ENCODE results near the gene KIAA1328. TPM values are rescaled to one million over a fixed set of nuclear protein-coding genes. Genes with fewer than 3 reads are reported as not detected.

The KIAA1328 gene
- total RNA-seq (10 to 100 TPM; 10.4 to 21.7 (median 11.1) TPM), polyA plus RNA-seq (1 to 10 TPM; 1.9 to 2.3 (median 2.1) TPM)
- long read RNA-seq, donor 1, partial matches to known transcripts = 0 of 1 reads
- long read RNA-seq, donor 1, other reads (novel, unspliced or antisense) = 0 of 1 reads
- long read RNA-seq, donor 2, partial matches to known transcripts = 0 of 1 reads
- long read RNA-seq, donor 2, other reads (novel, unspliced or antisense) = 0 of 1 reads
- long read RNA-seq, donor 3, full-length matches to known transcripts = 1 of 1 reads
- long read RNA-seq, donor 3, partial matches to known transcripts = 0 of 1 reads
- long read RNA-seq, donor 3, other reads (novel, unspliced or antisense) = 0 of 1 reads
- long read RNA-seq, donor 4 = 0 reads
- long read RNA-seq, donor 5, partial matches to known transcripts = 0 of 2 reads
- long read RNA-seq, donor 5, other reads (novel, unspliced or antisense) = 0 of 2 reads
- long read RNA-seq, donor 6, partial matches to known transcripts = 16 of 17 reads
- long read RNA-seq, donor 6, other reads (novel, unspliced or antisense) = 0 of 17 reads
- long read RNA-seq, donor 7, full-length matches to known transcripts = 1 of 1 reads
- long read RNA-seq, donor 7, partial matches to known transcripts = 0 of 1 reads
- long read RNA-seq, donor 7, other reads (novel, unspliced or antisense) = 0 of 1 reads
- long read RNA-seq, donor 8, partial matches to known transcripts = 0 of 1 reads
- long read RNA-seq, donor 8, other reads (novel, unspliced or antisense) = 0 of 1 reads
- long read RNA-seq, donor 9, partial matches to known transcripts = 0 of 9 reads
- long read RNA-seq, donor 9, other reads (novel, unspliced or antisense) = 7 of 9 reads
- long read RNA-seq, donor 10 = 0 reads

DNA sequence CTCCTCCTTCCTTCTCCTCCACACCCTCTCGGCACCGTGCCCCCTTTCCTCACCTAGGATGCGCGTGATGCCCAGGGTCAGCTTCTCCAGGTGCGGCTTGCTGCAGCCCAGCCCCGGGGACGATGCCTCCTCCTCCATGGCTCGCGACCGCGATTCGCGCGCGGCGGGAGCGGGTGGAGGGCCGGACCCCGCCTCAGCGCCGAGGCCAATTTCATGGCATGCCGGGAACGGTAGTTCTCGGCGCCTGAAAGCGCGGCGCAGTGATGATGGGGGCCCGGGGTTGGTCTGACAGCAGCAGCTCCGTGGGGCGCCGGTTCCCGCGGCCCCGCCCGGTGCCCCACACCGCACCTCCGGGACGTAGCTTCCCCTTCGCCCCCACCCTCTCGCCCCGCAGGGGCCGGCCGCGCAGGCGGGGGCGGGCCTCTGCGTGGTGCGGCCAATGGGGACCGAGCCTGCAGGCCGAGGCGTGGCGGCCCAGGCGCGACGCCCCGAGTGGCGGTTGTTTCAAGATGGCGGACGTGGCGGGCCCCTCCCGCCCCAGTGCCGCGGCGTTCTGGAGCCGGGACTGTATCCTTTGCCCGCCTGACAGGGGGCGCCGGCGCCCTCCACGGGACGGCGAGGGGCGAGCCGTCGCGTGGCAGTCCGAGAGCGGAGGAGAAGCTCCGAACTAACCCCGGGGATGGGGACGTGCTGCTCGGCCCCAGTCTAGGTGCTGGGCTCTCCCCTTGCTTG, at the start of gene KIAA1328, which contains the start of gene TPGS2:
KIAA1328 (plus strand) TSS at position 498 of the 732 bp plus-strand sequence; CDS start at position 510, 12 bp downstream.
TPGS2 (minus strand) TSS at position 373 of the 732 bp plus-strand sequence; CDS start at position 138, 235 bp downstream.
- TF ChIP-seq EP300 (IDR thresholded peaks at IDR 0.05) (no peak), POLR2A (IDR thresholded peaks at IDR 0.05) (no peak), POLR2AphosphoS5 (IDR thresholded peaks at IDR 0.05) (peak in 2 of 3 donors; percentile 35 to 57)
- TF ChIP-seq, protein P1, sequence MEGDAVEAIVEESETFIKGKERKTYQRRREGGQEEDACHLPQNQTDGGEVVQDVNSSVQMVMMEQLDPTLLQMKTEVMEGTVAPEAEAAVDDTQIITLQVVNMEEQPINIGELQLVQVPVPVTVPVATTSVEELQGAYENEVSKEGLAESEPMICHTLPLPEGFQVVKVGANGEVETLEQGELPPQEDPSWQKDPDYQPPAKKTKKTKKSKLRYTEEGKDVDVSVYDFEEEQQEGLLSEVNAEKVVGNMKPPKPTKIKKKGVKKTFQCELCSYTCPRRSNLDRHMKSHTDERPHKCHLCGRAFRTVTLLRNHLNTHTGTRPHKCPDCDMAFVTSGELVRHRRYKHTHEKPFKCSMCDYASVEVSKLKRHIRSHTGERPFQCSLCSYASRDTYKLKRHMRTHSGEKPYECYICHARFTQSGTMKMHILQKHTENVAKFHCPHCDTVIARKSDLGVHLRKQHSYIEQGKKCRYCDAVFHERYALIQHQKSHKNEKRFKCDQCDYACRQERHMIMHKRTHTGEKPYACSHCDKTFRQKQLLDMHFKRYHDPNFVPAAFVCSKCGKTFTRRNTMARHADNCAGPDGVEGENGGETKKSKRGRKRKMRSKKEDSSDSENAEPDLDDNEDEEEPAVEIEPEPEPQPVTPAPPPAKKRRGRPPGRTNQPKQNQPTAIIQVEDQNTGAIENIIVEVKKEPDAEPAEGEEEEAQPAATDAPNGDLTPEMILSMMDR (IDR thresholded peaks at IDR 0.05) = peak in 2 of 7 experiments; percentile 25 to 29
- Histone ChIP-seq H3K36me3 (no peaks in the 10 kb centered on the region), H3K27me3 (no peaks in the 10 kb centered on the region), H3K27ac (peak within 1 kb of the TSS; percentile 82 to 92 (median 86)), H3K4me3 (peak within 1 kb of the TSS; percentile 70 to 98 (median 86)), H3K4me1 (peaks cover 7 to 42% (median 24%) of the 10 kb centered on the region in 4 donors), H3K9me3 (no peaks in the 10 kb centered on the region)
- intact Hi-C loops (cut with DNase I; ENCODE audit: low total_unique reads) = no loop called here
- peak; percentile 86 to 97 for DNase-seq
- 0 to 1% (median 1%) methylated on average over 16 to 83 of the region's 83 CpGs for WGBS, 5 donors

DNA sequence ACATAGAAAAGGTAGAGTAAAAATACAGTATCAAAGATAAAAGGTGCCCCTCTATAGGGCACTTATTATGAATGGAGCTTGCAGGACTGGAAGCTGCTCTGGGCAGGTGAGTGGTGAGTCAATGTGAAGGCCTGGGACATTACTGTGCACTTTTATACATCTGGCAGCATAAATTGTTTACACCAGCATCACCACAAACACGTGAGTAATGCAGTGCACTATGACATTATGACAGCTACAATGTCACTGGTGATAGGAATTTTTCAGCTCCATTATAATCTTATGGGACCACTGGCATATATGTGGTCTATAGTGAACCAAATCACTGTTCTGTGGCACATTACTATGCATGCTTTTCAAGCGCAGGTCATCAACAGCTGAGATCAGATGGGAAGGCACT, 48.2 kb upstream of the KIAA1328 start:
- no peak for TF ChIP-seq POLR2AphosphoS5 (IDR thresholded peaks at IDR 0.05)
- TF ChIP-seq, protein P1 (IDR thresholded peaks at IDR 0.05) = no peak
- TF ChIP-seq EP300 (IDR thresholded peaks at IDR 0.05) = no peak
- no peak for TF ChIP-seq POLR2A (IDR thresholded peaks at IDR 0.05)
- peaks cover 0 to 34% (median 21%) of the 10 kb centered on the region in 4 donors for H3K36me3 ChIP-seq
- no peak for DNase-seq
- 68 to 80% (median 78%) methylated on average over 2 of the region's 2 CpGs for WGBS, 5 donors
- H3K4me1 ChIP-seq = no peaks in the 10 kb centered on the region
- H3K27ac ChIP-seq = no peak overlapping the region
- intact Hi-C loops (cut with DNase I; ENCODE audit: low total_unique reads) = no loop called here
- H3K4me3 ChIP-seq = no peak overlapping the region
- no peaks in the 10 kb centered on the region for H3K27me3 ChIP-seq
- H3K9me3 ChIP-seq = no peaks in the 10 kb centered on the region

DNA sequence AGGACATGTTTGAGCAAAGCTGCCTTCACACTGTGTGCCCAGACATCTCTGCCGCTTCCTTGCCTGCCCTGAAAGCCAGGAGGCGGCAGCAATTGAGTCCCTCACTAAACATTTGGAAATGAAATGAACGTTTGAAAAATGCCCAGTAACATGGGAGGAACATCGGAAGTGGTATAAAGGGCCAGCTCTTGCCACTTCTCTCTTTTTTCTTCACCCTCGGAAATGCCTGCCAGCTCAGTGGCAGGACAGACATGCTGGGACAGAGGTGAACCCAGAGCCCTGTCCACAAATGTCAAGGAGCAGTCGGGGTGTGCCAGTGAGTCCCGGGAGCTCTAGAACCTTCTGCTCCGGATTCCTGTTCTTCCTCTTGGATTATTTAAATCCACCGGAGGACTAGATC, 46.2 kb upstream of the KIAA1328 start:
- 85 to 92% (median 88%) methylated on average over 9 of the region's 9 CpGs for WGBS, 5 donors

More for the DNA sequence above, 46.2 kb upstream of the KIAA1328 start:
- H3K4me1 ChIP-seq = peaks cover 0 to 11% (median 0%) of the 10 kb centered on the region in 4 donors
- no peak overlapping the region for H3K4me3 ChIP-seq
- no peak overlapping the region for H3K27ac ChIP-seq
- TF ChIP-seq POLR2A (IDR thresholded peaks at IDR 0.05) = no peak
- TF ChIP-seq, protein P1 (IDR thresholded peaks at IDR 0.05) = no peak
- TF ChIP-seq EP300 (IDR thresholded peaks at IDR 0.05) = no peak
- TF ChIP-seq POLR2AphosphoS5 (IDR thresholded peaks at IDR 0.05) = no peak
- no peaks in the 10 kb centered on the region for H3K9me3 ChIP-seq
- H3K36me3 ChIP-seq = peaks cover 0 to 44% (median 25%) of the 10 kb centered on the region in 4 donors
- H3K27me3 ChIP-seq = no peaks in the 10 kb centered on the region
- intact Hi-C loops (cut with DNase I; ENCODE audit: low total_unique reads) = no loop called here
- DNase-seq = no peak

All from stomach (tissue), 19 donors.